Naive thymus-derived CD4-positive, alpha-beta T cell (primary cell): ENCODE results near the gene KIF17. TPM values are rescaled to one million over a fixed set of nuclear protein-coding genes. Genes with fewer than 3 reads are reported as not detected.

ENCODE experiments used
- ATAC-seq: fragments of 150-1000 bp; cut with Tn5 transposase; 2 replicates; pipeline ENCODE4 v1.10.0; 2021; ENCODE audit warnings: mild to moderate bottlenecking, moderate library complexity
- CTCF ChIA-PET: fragments of 350-600 bp; sonication (Branson Sonifier 250); formaldehyde crosslinking; loops from one replicate; lab custom pipeline; 2021; ENCODE audit warnings: antibody characterized with exemption; lab: Charles Lee
- POLR2A ChIA-PET: fragments of 350-600 bp; sonication (Branson Sonifier 250); formaldehyde crosslinking; loops from one replicate; lab custom pipeline; 2021; ENCODE audit warnings: antibody characterized with exemption, inconsistent platforms; lab: Charles Lee
- DNase-seq, 9 donors: peaks; one replicate each; pipeline versions ENCODE4 v3.0.0 to v3.0.0-alpha.2; 2020 to 2022; ENCODE audit warnings: mixed read lengths in 1 of 9
- H3K27ac ChIP-seq: one replicate; pipeline ENCODE4 v1.7.0; 2013; ENCODE audit warnings: mild to moderate bottlenecking, low read depth, low read length, moderate library complexity
- H3K27me3 ChIP-seq, 2 donors: one replicate each; pipeline ENCODE4 v1.7.0; 2013; ENCODE audit warnings: low read length in 2 of 2, mild to moderate bottlenecking in 2 of 2, moderate library complexity in 2 of 2; ENCODE audit not compliant: control insufficient read depth in 2 of 2, insufficient read depth in 2 of 2
- H3K36me3 ChIP-seq, 3 experiments: 1 replicate in 2 of 3; 2 replicates in 1 of 3; pipeline ENCODE4 v1.7.0; 2013; ENCODE audit warnings: low read length in 3 of 3, mild to moderate bottlenecking in 3 of 3, moderate library complexity in 1 of 3; ENCODE audit not compliant: insufficient read depth in 3 of 3, control insufficient read depth in 2 of 3
- H3K4me1 ChIP-seq, 2 donors: one replicate each; pipeline ENCODE4 v1.7.0; 2013; ENCODE audit warnings: low read length in 2 of 2, mild to moderate bottlenecking in 2 of 2, moderate library complexity in 1 of 2; ENCODE audit not compliant: control insufficient read depth in 2 of 2, insufficient read depth in 2 of 2
- H3K4me3 ChIP-seq: 2 replicates; pipeline ENCODE4 v1.7.0; 2013; ENCODE audit warnings: mild to moderate bottlenecking, low read length
- H3K9me3 ChIP-seq, 3 experiments: 1 replicate in 2 of 3; 2 replicates in 1 of 3; pipeline ENCODE4 v1.7.0; 2013; ENCODE audit warnings: low read length in 3 of 3; ENCODE audit not compliant: control insufficient read depth in 2 of 3
- H3K27ac Mint-ChIP-seq, 9 donors: one replicate each; pipeline ENCODE4 v1.8.0; 2020 to 2022; ENCODE audit warnings: mixed read lengths in 9 of 9, mild to moderate bottlenecking in 8 of 9, moderate library complexity in 5 of 9, inconsistent platforms in 2 of 9
- H3K27me3 Mint-ChIP-seq, 5 donors: one replicate each; pipeline ENCODE4 v1.8.0; 2021 to 2022; ENCODE audit warnings: mixed read lengths in 5 of 5, mild to moderate bottlenecking in 1 of 5
- H3K36me3 Mint-ChIP-seq, 5 donors: one replicate each; pipeline ENCODE4 v1.8.0; 2020 to 2022; ENCODE audit warnings: mixed read lengths in 5 of 5, mild to moderate bottlenecking in 3 of 5, inconsistent platforms in 1 of 5
- H3K4me1 Mint-ChIP-seq, 7 donors: one replicate each; pipeline ENCODE4 v1.8.0; 2020 to 2022; ENCODE audit warnings: mixed read lengths in 7 of 7, mild to moderate bottlenecking in 3 of 7, inconsistent platforms in 1 of 7
- H3K4me3 Mint-ChIP-seq, 10 donors: one replicate each; pipeline ENCODE4 v1.8.0; 2020 to 2022; ENCODE audit warnings: mild to moderate bottlenecking in 10 of 10, mixed read lengths in 10 of 10, moderate library complexity in 6 of 10, inconsistent platforms in 2 of 10
- H3K9me3 Mint-ChIP-seq, 11 donors: one replicate each; pipeline ENCODE4 v1.8.0; 2020 to 2022; ENCODE audit warnings: mixed read lengths in 11 of 11, mild to moderate bottlenecking in 4 of 11, inconsistent platforms in 1 of 11, moderate library complexity in 1 of 11
- intact Hi-C, 2 donors: fragments of 100-400 bp; cut with micrococcal nuclease; formaldehyde crosslinking; loops; one replicate each; pipeline ENCODE4 v1.15.1; 2023
- polyA plus RNA-seq, 2 donors: library from polyadenylated mRNA; unstranded; fragments of 300-500 nt; fragmentation: Illumina TruSeq; gene quantifications; one replicate each; pipeline ENCODE4 v1.2.3, GENCODE V29; 2021
- total RNA-seq, 6 experiments: library from RNA in 5 of 6; stranded (reverse) in 5 of 6; gene quantifications; 1 replicate in 5 of 6; 2 replicates in 1 of 6; pipeline ENCODE4 v1.2.3 and lab custom pipeline; 2021 to 2026

KIF17 gene
- total and polyA plus RNA-seq, 7 experiments from 2014 or later, result not detected

DNA sequence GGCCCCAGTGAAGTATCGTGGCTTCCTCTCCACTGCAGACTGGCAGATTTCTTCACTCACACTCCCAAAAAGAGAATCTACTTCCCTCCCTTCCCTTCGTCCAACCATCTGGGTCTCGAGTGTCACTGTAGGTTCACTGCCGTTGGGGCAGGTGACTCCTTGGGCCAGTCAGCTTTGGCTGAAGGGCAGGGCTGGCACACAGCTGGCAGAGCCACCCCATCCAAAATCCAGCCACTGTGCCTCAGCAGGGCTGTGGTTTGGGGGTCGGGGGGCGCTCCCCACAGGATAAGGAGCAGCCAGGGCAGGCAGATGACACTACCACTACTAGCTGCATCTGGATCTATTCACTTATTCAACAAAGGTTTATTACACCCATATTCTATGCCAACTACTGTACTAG is 74.7 kb downstream of the KIF17 start:
- Histone ChIP-seq H3K4me3 (no peak overlapping the region), H3K36me3 (peaks cover 0 to 49% (median 1%) of the 10 kb centered on the region in 3 experiments), H3K4me1 (no peaks in the 10 kb centered on the region), H3K27ac (no peak overlapping the region), H3K9me3 (no peaks in the 10 kb centered on the region), H3K27me3 (no peaks in the 10 kb centered on the region)
- H3K27me3 Mint-ChIP-seq, result no peaks in the 10 kb centered on the region
- CTCF ChIA-PET, result no interaction called here
- intact Hi-C loops, result no loop called here
- H3K4me3 Mint-ChIP-seq, result no peak overlapping the region
- DNase-seq (no peak), ATAC-seq (no peak)
- H3K4me1 Mint-ChIP-seq, result peaks cover 0 to 7% (median 4%) of the 10 kb centered on the region in 7 donors
- H3K36me3 Mint-ChIP-seq, result peaks cover 0 to 34% (median 0%) of the 10 kb centered on the region in 5 donors
- POLR2A ChIA-PET, result interaction anchor here (0.8 kb wide), 1 partner anchor 9 kb away, joined by 4 read pairs; no protein-coding TSS in a partner anchor
- H3K9me3 Mint-ChIP-seq, result no peaks in the 10 kb centered on the region
- peak overlapping the region in 1 of 9 donors; percentile 67 for H3K27ac Mint-ChIP-seq

DNA sequence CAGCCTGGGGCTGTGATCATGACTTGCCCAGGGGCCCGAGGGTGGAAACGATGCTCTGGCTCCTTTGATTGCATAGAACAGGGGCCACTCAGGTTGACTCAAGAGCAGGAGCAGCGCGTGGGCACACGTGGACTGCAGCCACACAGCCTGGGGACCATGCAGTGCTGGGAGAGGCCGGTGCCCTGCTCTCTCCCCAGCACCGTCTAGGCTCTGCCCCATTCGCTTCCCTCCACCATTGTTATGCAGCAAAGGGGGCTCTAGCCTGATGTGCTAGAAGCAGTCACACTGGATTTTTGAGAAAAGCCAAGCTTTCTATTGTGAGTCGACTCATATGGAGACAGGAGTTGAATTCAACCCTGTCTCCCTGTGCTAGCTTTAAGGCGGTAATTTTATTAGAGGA is 75.8 kb downstream of the KIF17 start:
- H3K36me3 Mint-ChIP-seq, result peaks cover 0 to 41% (median 0%) of the 10 kb centered on the region in 5 donors
- no peak for ATAC-seq
- Histone ChIP-seq H3K27me3 (no peaks in the 10 kb centered on the region), H3K27ac (no peak overlapping the region), H3K36me3 (peaks cover 0 to 58% (median 0%) of the 10 kb centered on the region in 3 experiments), H3K9me3 (no peaks in the 10 kb centered on the region), H3K4me1 (no peaks in the 10 kb centered on the region), H3K4me3 (no peak overlapping the region)
- ChIA-PET CTCF (interaction anchor here (0.6 kb wide), 1 partner anchor 725 kb away, joined by 3 read pairs; no protein-coding TSS in a partner anchor), POLR2A (interaction anchor here (0.9 to 1.1 kb wide), 2 partner anchors 8 to 20 kb away, joined by 3 read pairs; no protein-coding TSS in a partner anchor)
- H3K4me3 Mint-ChIP-seq, result no peak overlapping the region
- intact Hi-C loops, result no loop called here
- no peak overlapping the region for H3K27ac Mint-ChIP-seq
- H3K4me1 Mint-ChIP-seq, result peaks cover 0 to 7% (median 4%) of the 10 kb centered on the region in 7 donors
- no peaks in the 10 kb centered on the region for H3K27me3 Mint-ChIP-seq
- H3K9me3 Mint-ChIP-seq, result no peaks in the 10 kb centered on the region
- no peak for DNase-seq

DNA sequence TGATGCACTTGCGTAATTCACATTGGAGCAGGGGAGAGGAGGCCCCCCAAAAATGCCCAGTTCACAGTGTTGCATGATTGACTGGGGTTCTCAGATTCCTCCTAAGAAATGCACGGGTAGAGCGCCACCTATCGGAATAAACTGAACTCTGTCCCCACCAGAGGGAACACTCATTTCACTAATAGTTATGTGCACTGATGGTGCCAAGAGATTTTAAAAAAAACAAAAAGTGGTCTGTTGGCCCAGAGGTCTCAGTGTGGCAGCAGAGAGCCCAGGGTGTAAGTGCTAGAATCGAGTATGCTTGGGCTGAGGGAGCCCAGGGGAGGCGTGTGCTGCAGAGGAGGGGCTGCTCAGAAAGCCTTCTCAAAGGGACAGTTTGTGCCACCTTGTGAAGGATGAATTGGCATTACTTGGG is 77.6 kb downstream of the KIF17 start:
- no peaks in the 10 kb centered on the region for H3K4me1 ChIP-seq
- Mint-ChIP-seq H3K27me3 (no peaks in the 10 kb centered on the region), H3K4me3 (no peak overlapping the region), H3K36me3 (peaks cover 0 to 45% (median 0%) of the 10 kb centered on the region in 5 donors), H3K4me1 (peaks cover 0 to 9% (median 5%) of the 10 kb centered on the region in 7 donors), H3K9me3 (no peaks in the 10 kb centered on the region), H3K27ac (peak overlapping the region in 2 of 9 donors; percentile 39 to 41)
- peak in 7 of 9 donors; percentile 34 to 66 (median 59) for DNase-seq
- no peaks in the 10 kb centered on the region for H3K27me3 ChIP-seq
- ChIA-PET CTCF (interaction anchor here (0.6 to 1.5 kb wide), 4 partner anchors 55 to 1733 kb away, joined by 3 to 5 read pairs (median 3); no protein-coding TSS in a partner anchor), POLR2A (no interaction called here)
- H3K4me3 ChIP-seq, result no peak overlapping the region
- H3K9me3 ChIP-seq, result no peaks in the 10 kb centered on the region
- peak; percentile 83 for ATAC-seq
- peaks cover 0 to 48% (median 0%) of the 10 kb centered on the region in 3 experiments for H3K36me3 ChIP-seq
- H3K27ac ChIP-seq, result no peak overlapping the region
- intact Hi-C loops, result loop anchor here (1.0 kb wide), 2 partner anchors 65 to 118 kb away; no protein-coding TSS in a partner anchor

DNA sequence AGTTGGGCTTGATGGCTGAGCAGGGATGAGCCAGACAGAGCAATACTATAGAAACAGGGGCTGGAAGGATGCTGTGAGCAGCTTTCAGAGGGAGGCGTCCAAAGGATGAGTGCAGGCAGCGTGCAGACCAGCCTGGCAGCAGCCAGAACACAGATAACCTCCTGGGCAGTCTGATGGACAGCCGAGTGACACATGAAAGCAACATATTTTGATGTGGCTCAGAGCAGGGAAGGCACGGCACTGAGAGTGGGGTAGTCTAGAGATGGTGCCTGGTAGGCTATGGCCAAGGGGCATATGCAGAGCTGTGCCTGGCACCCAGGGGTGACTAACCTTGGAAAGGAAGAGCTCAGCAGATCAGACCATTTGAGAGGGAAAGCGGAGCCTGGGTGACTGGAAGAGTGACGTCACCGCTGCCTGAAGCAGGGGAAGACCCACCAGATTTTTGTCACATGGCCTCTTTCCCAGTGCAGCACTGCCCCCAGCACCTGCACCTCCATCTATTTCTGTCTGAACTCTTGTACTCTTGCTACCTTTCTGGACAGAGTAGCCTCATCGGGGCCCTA is 80.9 kb downstream of the KIF17 start:
- H3K4me1 ChIP-seq, result peaks cover 8 to 9% of the 10 kb centered on the region in 2 donors
- ATAC-seq (no peak), DNase-seq (no peak)
- Mint-ChIP-seq H3K27me3 (peaks cover 0 to 8% (median 0%) of the 10 kb centered on the region in 5 donors), H3K4me1 (peaks cover 7 to 16% (median 12%) of the 10 kb centered on the region in 7 donors), H3K27ac (peak overlapping the region in 1 of 9 donors; percentile 52), H3K9me3 (no peaks in the 10 kb centered on the region), H3K4me3 (no peak overlapping the region), H3K36me3 (peaks cover 0 to 35% (median 0%) of the 10 kb centered on the region in 5 donors)
- no peak overlapping the region for H3K27ac ChIP-seq
- H3K36me3 ChIP-seq, result peaks cover 0 to 34% (median 0%) of the 10 kb centered on the region in 3 experiments
- no peaks in the 10 kb centered on the region for H3K27me3 ChIP-seq
- H3K4me3 ChIP-seq, result no peak overlapping the region
- intact Hi-C loops, result loop anchor here in 1 of 2 donors (10.0 kb wide), 1 partner anchor 752 kb away; the partner anchor contains the start of gene OTUD3
- ChIA-PET CTCF (interaction anchor here (0.7 kb wide), 1 partner anchor 11 kb away, joined by 3 read pairs; no protein-coding TSS in a partner anchor), POLR2A (interaction anchor here (5.0 kb wide), 1 partner anchor 24 kb away, joined by 34 read pairs; the partner anchor contains the start of gene DDOST)
- no peaks in the 10 kb centered on the region for H3K9me3 ChIP-seq

DNA sequence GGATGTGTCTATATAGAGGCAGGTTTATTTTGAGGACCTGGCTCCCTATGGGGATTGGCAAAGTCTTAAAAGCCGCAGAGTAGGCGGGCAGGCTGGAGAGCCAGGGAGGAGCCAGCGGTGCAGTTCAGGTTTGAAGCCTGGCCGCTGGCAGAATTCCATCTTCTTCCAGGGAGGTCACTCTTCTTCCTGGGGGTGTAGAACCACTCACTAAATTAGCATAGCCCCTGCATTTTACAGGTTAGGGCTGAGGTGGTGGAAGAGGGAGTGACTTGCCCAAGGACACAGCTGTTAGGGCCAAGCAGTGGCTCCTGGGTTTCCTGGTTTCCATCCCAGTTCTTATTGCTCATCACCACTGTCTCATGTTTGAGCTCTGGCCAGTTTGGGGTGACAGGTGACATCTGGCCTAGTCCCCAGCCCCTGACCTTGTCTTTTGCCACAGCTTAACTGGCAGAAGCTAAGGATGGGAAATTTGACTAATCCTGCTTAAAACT is 83.2 kb downstream of the KIF17 start:
- peaks cover 0 to 13% (median 8%) of the 10 kb centered on the region in 7 donors for H3K4me1 Mint-ChIP-seq
- peak in 7 of 9 donors; percentile 22 to 47 (median 39) for DNase-seq
- H3K27me3 Mint-ChIP-seq, result peaks cover 0 to 15% (median 0%) of the 10 kb centered on the region in 5 donors
- H3K36me3 Mint-ChIP-seq, result peaks cover 0 to 24% (median 0%) of the 10 kb centered on the region in 5 donors
- peak overlapping the region; percentile 80 for H3K4me3 ChIP-seq
- peaks cover 0 to 27% (median 0%) of the 10 kb centered on the region in 3 experiments for H3K36me3 ChIP-seq
- ChIA-PET POLR2A (interaction anchor here (0.9 to 5.0 kb wide), 7 partner anchors 19 to 544 kb away, joined by 3 to 34 read pairs (median 4); partner anchors contain the start of genes DDOST and MUL1), CTCF (interaction anchor here (0.5 to 1.2 kb wide), 2 partner anchors 113 to 408 kb away, joined by 3 to 4 read pairs; no protein-coding TSS in a partner anchor)
- H3K27ac ChIP-seq, result peak overlapping the region; percentile 86
- no peaks in the 10 kb centered on the region for H3K9me3 Mint-ChIP-seq
- peak; percentile 36 for ATAC-seq
- H3K27me3 ChIP-seq, result no peaks in the 10 kb centered on the region
- peak overlapping the region; percentile 69 to 94 (median 88) for H3K27ac Mint-ChIP-seq
- H3K9me3 ChIP-seq, result no peaks in the 10 kb centered on the region
- intact Hi-C loops, result loop anchor here (1.0 to 10.0 kb wide), 5 partner anchors 27 to 803 kb away; partner anchors contain the start of genes DDOST (in 1 of the 2), MUL1 (in 1 of the 2), OTUD3 (in 1 of the 2) and SH2D5 (in 1 of the 2)
- H3K4me1 ChIP-seq, result peaks cover 8 to 9% of the 10 kb centered on the region in 2 donors
- peak overlapping the region; percentile 78 to 98 (median 94) for H3K4me3 Mint-ChIP-seq

DNA sequence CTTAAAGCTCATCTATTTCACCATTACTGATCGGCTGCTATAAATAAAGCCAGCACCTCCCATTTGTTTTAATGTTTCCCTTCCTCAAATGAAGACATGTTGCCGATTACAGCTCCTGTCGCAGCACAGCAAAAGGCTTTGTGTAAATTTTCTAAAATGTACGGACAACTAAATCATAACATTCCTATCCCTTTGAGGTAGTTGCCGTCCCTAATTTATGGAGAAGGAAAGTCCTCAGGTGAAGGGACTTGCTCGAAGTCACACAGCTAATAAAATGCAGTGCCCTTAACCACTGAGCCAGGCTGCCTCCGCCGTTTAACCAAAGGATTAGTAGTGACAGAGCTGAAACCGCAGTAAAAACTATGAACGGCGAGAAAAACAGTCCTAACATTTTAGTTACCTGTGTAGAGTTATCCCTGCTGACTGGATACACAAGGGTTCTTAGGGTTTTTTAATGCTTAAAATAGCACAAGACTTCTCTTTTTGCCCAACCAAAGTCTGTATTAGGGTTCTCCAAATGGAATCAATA is 83.7 kb downstream of the KIF17 start:
- POLR2A ChIA-PET, result interaction anchor here (0.6 to 5.0 kb wide), 16 partner anchors 8 to 1574 kb away, joined by 3 to 34 read pairs (median 4); partner anchors contain the start of genes DDOST, MUL1 and USP48

More for the DNA sequence above, 83.7 kb downstream of the KIF17 start:
- Mint-ChIP-seq H3K27me3 (peaks cover 0 to 19% (median 0%) of the 10 kb centered on the region in 5 donors), H3K4me1 (peaks cover 0 to 13% (median 8%) of the 10 kb centered on the region in 7 donors), H3K36me3 (peaks cover 0 to 21% (median 1%) of the 10 kb centered on the region in 5 donors), H3K4me3 (peak overlapping the region; percentile 78 to 98 (median 94)), H3K27ac (peak overlapping the region; percentile 69 to 94 (median 88)), H3K9me3 (peaks cover 0 to 2% (median 0%) of the 10 kb centered on the region in 11 donors)
- ATAC-seq, result peak; percentile 1
- Histone ChIP-seq H3K4me3 (peak overlapping the region; percentile 80), H3K9me3 (no peaks in the 10 kb centered on the region), H3K27me3 (no peaks in the 10 kb centered on the region), H3K27ac (peak overlapping the region; percentile 86), H3K36me3 (peaks cover 0 to 22% (median 0%) of the 10 kb centered on the region in 3 experiments), H3K4me1 (peaks cover 8 to 9% of the 10 kb centered on the region in 2 donors)
- DNase-seq, result peak in 1 of 9 donors; percentile 54
- intact Hi-C loops, result loop anchor here (1.0 to 10.0 kb wide), 5 partner anchors 27 to 803 kb away; partner anchors contain the start of genes DDOST (in 1 of the 2), MUL1 (in 1 of the 2), OTUD3 (in 1 of the 2) and SH2D5 (in 1 of the 2)
- CTCF ChIA-PET, result interaction anchor here (0.5 to 1.5 kb wide), 9 partner anchors 12 to 417 kb away, joined by 3 to 8 read pairs (median 3); partner anchors contain the start of genes DDOST, HP1BP3 and MUL1
